IMR-90 (cell line): ENCODE results near the gene NAPB. TPM values are rescaled to one million over a fixed set of nuclear protein-coding genes. Genes with fewer than 3 reads are reported as not detected.
A peak's percentile ranks its signal among the peaks of the same experiment; 100 is the strongest.

Source experiments
- ATAC-seq: fragments of 200-7000 bp; cut with Tn5 transposase; 2 replicates; pipeline ENCODE4 v1.9.1; 2020; ENCODE audit warnings: low read depth, mild to moderate bottlenecking, moderate library complexity
- BruUV-seq: library from RNA; stranded (reverse); fragments of 400-500 nt; replicated peaks from 2 replicates; lab custom pipeline; 2021; lab: Mats Ljungman, UMichigan
- CTCF ChIA-PET: fragments of 300-600 bp; formaldehyde crosslinking; extraction: SDS; loops from one replicate; lab custom pipeline; 2021; ENCODE audit warnings: antibody characterized with exemption; lab: Yijun Ruan, JAX
- POLR2A ChIA-PET: fragments of 300-600 bp; sonication (Branson Sonifier 250); formaldehyde crosslinking; loops from one replicate; lab custom pipeline; 2022; ENCODE audit warnings: antibody characterized with exemption; ENCODE audit not compliant: unreplicated experiment; lab: Charles Lee
- DNase-seq: peaks from one replicate; pipeline ENCODE4 v3.0.0; 2013
- H2AFZ ChIP-seq: replicated peaks from 2 replicates; pipeline ENCODE3; 2013; ENCODE audit warnings: low read length, mild to moderate bottlenecking; ENCODE audit not compliant: poor library complexity
- H2AK5ac ChIP-seq: 2 replicates; pipeline ENCODE4 v1.6.1; 2013; ENCODE audit warnings: low read depth, low read length, inconsistent platforms
- H2AK9ac ChIP-seq: replicated peaks from 2 replicates; pipeline ENCODE3; 2013; ENCODE audit warnings: mild to moderate bottlenecking, low read depth, low read length, moderate library complexity; ENCODE audit not compliant: poor library complexity
- H2BK120ac ChIP-seq: 2 replicates; pipeline ENCODE4 v1.6.1; 2013; ENCODE audit warnings: low read depth, low read length, inconsistent platforms
- H2BK15ac ChIP-seq: 3 replicates; pipeline ENCODE4 v1.6.1; 2013; ENCODE audit warnings: low read depth, low read length, inconsistent platforms
- H2BK20ac ChIP-seq: 2 replicates; pipeline ENCODE4 v1.6.1; 2013; ENCODE audit warnings: low read depth, mild to moderate bottlenecking, inconsistent platforms, low read length, moderate library complexity
- H2BK5ac ChIP-seq: 2 replicates; pipeline ENCODE4 v1.6.1; 2013; ENCODE audit warnings: mild to moderate bottlenecking, low read depth, low read length, inconsistent platforms; ENCODE audit not compliant: poor library complexity, severe bottlenecking
- H3K14ac ChIP-seq: replicated peaks from 2 replicates; pipeline ENCODE4 v1.6.1; 2013; ENCODE audit warnings: low read depth, low read length, inconsistent platforms
- H3K18ac ChIP-seq: 2 replicates; pipeline ENCODE4 v1.6.1; 2013; ENCODE audit warnings: low read depth, low read length, control low read depth
- H3K23ac ChIP-seq: 2 replicates; pipeline ENCODE4 v1.6.1; 2013; ENCODE audit warnings: low read depth, low read length, inconsistent platforms
- H3K27ac ChIP-seq: 2 replicates; pipeline ENCODE4 v1.5.1; 2013; ENCODE audit warnings: mild to moderate bottlenecking, control low read depth, low read length; ENCODE audit not compliant: insufficient read depth
- H3K27me3 ChIP-seq: 2 replicates; pipeline ENCODE4 v1.6.1; 2013; ENCODE audit warnings: low read length; ENCODE audit not compliant: control insufficient read depth, insufficient read depth
- H3K36me3 ChIP-seq: 2 replicates; pipeline ENCODE4 v1.6.1; 2013; ENCODE audit warnings: low read length, mixed read lengths; ENCODE audit not compliant: control insufficient read depth, insufficient read depth
- H3K4ac ChIP-seq: 2 replicates; pipeline ENCODE4 v1.6.1; 2013; ENCODE audit warnings: low read depth, low read length, inconsistent platforms
- H3K4me1 ChIP-seq: 2 replicates; pipeline ENCODE4 v1.6.1; 2013; ENCODE audit warnings: low read length, mixed read lengths; ENCODE audit not compliant: control insufficient read depth, insufficient read depth
- H3K4me2 ChIP-seq: 2 replicates; pipeline ENCODE4 v1.6.1; 2013; ENCODE audit warnings: low read depth, mild to moderate bottlenecking, control low read depth, low read length, moderate library complexity
- H3K4me3 ChIP-seq: 2 replicates; pipeline ENCODE4 v1.5.1; 2013; ENCODE audit warnings: low read depth, mild to moderate bottlenecking, control low read depth, low read length, moderate library complexity; ENCODE audit not compliant: insufficient read depth
- H3K56ac ChIP-seq: 2 replicates; pipeline ENCODE4 v1.6.1; 2013; ENCODE audit warnings: low read length, inconsistent platforms; ENCODE audit not compliant: insufficient read depth; ENCODE audit errors: extremely low read depth
- H3K79me1 ChIP-seq, 2 experiments: 2 replicates each; pipeline ENCODE4 v1.6.1; 2013; ENCODE audit warnings: low read length in 2 of 2, inconsistent platforms in 1 of 2, low read depth in 1 of 2
- H3K9ac ChIP-seq: 2 replicates; pipeline ENCODE4 v1.6.1; 2013; ENCODE audit warnings: low read depth, low read length, control low read depth
- H3K9me1 ChIP-seq: 2 replicates; pipeline ENCODE4 v1.6.1; 2013; ENCODE audit warnings: low read length, inconsistent platforms; ENCODE audit not compliant: insufficient read depth
- H3K9me3 ChIP-seq: 2 replicates; pipeline ENCODE4 v1.6.1; 2013; ENCODE audit warnings: low read length; ENCODE audit not compliant: control insufficient read depth, insufficient read depth
- H4K20me1 ChIP-seq: 2 replicates; pipeline ENCODE4 v1.6.1; 2013; ENCODE audit warnings: low read length, inconsistent platforms; ENCODE audit not compliant: insufficient read depth
- H4K5ac ChIP-seq: 2 replicates; pipeline ENCODE4 v1.6.1; 2013; ENCODE audit warnings: mild to moderate bottlenecking, low read depth, low read length, control low read depth
- H4K8ac ChIP-seq, 2 experiments: 2 replicates each; pipeline ENCODE4 v1.6.1; 2013; ENCODE audit warnings: low read depth in 2 of 2, low read length in 2 of 2, control low read depth in 1 of 2, inconsistent platforms in 1 of 2
- H4K91ac ChIP-seq: 2 replicates; pipeline ENCODE4 v1.6.1; 2013; ENCODE audit warnings: low read depth, low read length, inconsistent platforms; ENCODE audit not compliant: insufficient read depth
- BHLHE40 ChIP-seq: fragments of 150-350 bp; IDR thresholded peaks from 2 replicates; pipeline ENCODE4 v1.6.1; 2016; ENCODE audit warnings: mild to moderate bottlenecking, low read depth, low read length
- CEBPB ChIP-seq: IDR thresholded peaks from 2 replicates; pipeline ENCODE4 v1.6.1; 2012; ENCODE audit warnings: low read depth, low read length, improper control_type of control experiment
- CHD1 ChIP-seq: IDR thresholded peaks from 2 replicates; pipeline ENCODE4 v1.6.1; 2012; ENCODE audit warnings: low read depth, low read length, improper control_type of control experiment
- CTCF ChIP-seq: conservative IDR thresholded peaks from 2 replicates; pipeline ENCODE4 v1.5.1; 2012; ENCODE audit warnings: mild to moderate bottlenecking, low read depth, low read length, improper control_type of control experiment
- ELK1 ChIP-seq: fragments of 150-350 bp; IDR thresholded peaks from 2 replicates; pipeline ENCODE4 v1.6.1; 2016; ENCODE audit warnings: low read depth, mild to moderate bottlenecking, low read length, moderate library complexity, borderline replicate concordance
- FOS ChIP-seq: fragments of 150-350 bp; IDR thresholded peaks from 2 replicates; pipeline ENCODE4 v1.6.1; 2016; ENCODE audit warnings: low read depth, low read length
- MAZ ChIP-seq: IDR thresholded peaks from 2 replicates; pipeline ENCODE4 v1.6.1; 2012; ENCODE audit warnings: low read depth, mild to moderate bottlenecking, low read length, improper control_type of control experiment, moderate library complexity, borderline replicate concordance
- MXI1 ChIP-seq: IDR thresholded peaks from 2 replicates; pipeline ENCODE4 v1.6.1; 2012; ENCODE audit warnings: low read depth, mild to moderate bottlenecking, low read length, moderate library complexity, borderline replicate concordance
- POLR2A ChIP-seq: IDR thresholded peaks from 2 replicates; pipeline ENCODE4 v1.6.1; 2012; ENCODE audit warnings: mild to moderate bottlenecking, low read depth, low read length
- RCOR1 ChIP-seq: IDR thresholded peaks from 2 replicates; pipeline ENCODE4 v1.6.1; 2012; ENCODE audit warnings: mild to moderate bottlenecking, low read length, improper control_type of control experiment; ENCODE audit not compliant: insufficient replicate concordance
- RFX5 ChIP-seq: IDR thresholded peaks from 2 replicates; pipeline ENCODE4 v1.8.0; 2012; ENCODE audit warnings: low read depth, mild to moderate bottlenecking, low read length, moderate library complexity
- SMC3 ChIP-seq: fragments of 150-350 bp; IDR thresholded peaks from 2 replicates; pipeline ENCODE4 v1.6.1; 2016; ENCODE audit warnings: low read depth, mild to moderate bottlenecking, antibody characterized with exemption, low read length, moderate library complexity
- USF2 ChIP-seq: fragments of 150-350 bp; IDR thresholded peaks from 2 replicates; pipeline ENCODE4 v1.6.1; 2017; ENCODE audit warnings: mild to moderate bottlenecking, antibody characterized with exemption, low read length, low read depth
- WGBS, 2 experiments: methylation state at CpG; one replicate each; pipeline versions ENCODE4 v1.1.5 to v1.1.7; 2013; ENCODE audit warnings: missing lambda C conversion rate in 2 of 2; ENCODE audit not compliant: insufficient read length in 1 of 2; ENCODE audit errors: extremely low coverage in 2 of 2; 5-methylcytosine and 5-hydroxymethylcytosine counted together
- dilution Hi-C: fragments of 300-500 bp; cut with HindIII; formaldehyde crosslinking; loops from one replicate; pipeline ENCODE4 v1.14.3; 2018; ENCODE audit warnings: low sequenced_read_pairs; ENCODE audit not compliant: unreplicated experiment
- in situ Hi-C: fragments of 300-500 bp; cut with MboI; formaldehyde crosslinking; loops from 3 replicates; pipeline ENCODE4 v1.14.3; 2019; ENCODE audit warnings: low sequenced_read_pairs, inconsistent platforms, mixed read lengths
- intact Hi-C: fragments of 100-400 bp; cut with micrococcal nuclease; formaldehyde crosslinking; loops from 2 replicates; pipeline ENCODE4 v1.10.0; 2022
- polyA plus RNA-seq, 3 experiments: library from polyadenylated mRNA; depleted of rRNA; stranded (reverse); fragments of >200 nt; gene quantifications; 2 replicates each; pipeline ENCODE4 v1.2.3, GENCODE V29; 2012; ENCODE audit warnings: low replicate concordance in 1 of 3
- total RNA-seq: library from RNA; depleted of rRNA; stranded (reverse); fragments of >200 nt; gene quantifications from 2 replicates; pipeline ENCODE4 v1.2.3, GENCODE V29; 2012

Gene NAPB
- total and polyA plus RNA-seq, 2 of the 4 experiments (the other 2 are of a cell fraction), result 4.4 to 5.2 TPM

- Histone ChIP-seq H2BK15ac (peak overlapping the region; percentile 48; the same call in 2 of the 3 replicates), H2BK5ac (peak overlapping the region; percentile 64), H4K5ac (peak overlapping the region; percentile 51), H3K56ac (peak overlapping the region; percentile 49; the same call in 1 of the 2 replicates), H2AK5ac (peak overlapping the region; percentile 72; the same call in 1 of the 2 replicates), H4K91ac (peak overlapping the region; percentile 77), H3K23ac (peak overlapping the region; percentile 96; the same call in 1 of the 2 replicates), H3K9ac (peak overlapping the region; percentile 61), H3K27ac (peak overlapping the region; percentile 70), H3K4me3 (peak overlapping the region; percentile 76), H3K79me1 (peaks cover 3 to 41% of the 10 kb centered on the region in 2 experiments; a peak in 3 of 4 replicates), H2BK20ac (no peak overlapping the region), H4K20me1 (peaks cover 7% of the 10 kb centered on the region), H3K4me1 (peaks cover 3% of the 10 kb centered on the region), H4K8ac (peak overlapping the region; percentile 86 to 94), H3K18ac (peak overlapping the region; percentile 25; the same call in 1 of the 2 replicates), H2AFZ (peak overlapping the region; percentile 95), H3K4ac (peak overlapping the region; percentile 76), H3K4me2 (peak overlapping the region; percentile 86), H3K9me3 (no peaks in the 10 kb centered on the region), H2AK9ac (peak overlapping the region; percentile 19), H3K27me3 (no peaks in the 10 kb centered on the region), H2BK120ac (peak overlapping the region; percentile 7), H3K14ac (peak overlapping the region; percentile 79), H3K36me3 (peaks cover 10% of the 10 kb centered on the region), H3K9me1 (peaks cover 6% of the 10 kb centered on the region)
- in situ Hi-C loops (no loop called here), intact Hi-C loops (loop anchor here (10.0 kb wide), 1 partner anchor 213 kb away; no protein-coding TSS in a partner anchor), dilution Hi-C loops (no loop called here)
- BruUV-seq, result no TSS peak
- WGBS, 2 experiments, result 0% methylated on average over 38 of the region's 71 CpGs; no CpG with 5 or more reads in 1 of the 2 experiments
- ATAC-seq (peak; percentile 78), DNase-seq (peak; percentile 99)
- ChIA-PET CTCF (no interaction called here), POLR2A (interaction anchor here (1.0 kb wide), 1 partner anchor 8 kb away, joined by 5 read pairs; the partner anchor contains the start of gene NXT1)
- TF ChIP-seq ELK1 (no peak), MAZ (peak; percentile 87; the same call in 1 of the 2 replicates), SMC3 (no peak), POLR2A (peak; percentile 91), CTCF (peak; percentile 5; the same call in 1 of the 2 replicates), CEBPB (no peak), USF2 (peak; percentile 96), CHD1 (no peak), RFX5 (no peak; the same call in 1 of the 2 replicates), FOS (peak; percentile 19; the same call in 1 of the 2 replicates), BHLHE40 (peak; percentile 88), MXI1 (peak; percentile 83), RCOR1 (peak; percentile 12)
Observed at GRCh38 chr20:23357767-23358562, 63.3 kb downstream of the NAPB start.
